HepG2 (cell line): ENCODE measurements around the gene MYBL2.

ENCODE experiments used
- AKAP8 ChIP-seq: sonication (generic); formaldehyde crosslinking; IDR thresholded peaks from 2 replicates; pipeline ENCODE4 v1.5.1; 2020; ENCODE audit warnings: mild to moderate bottlenecking, missing genetic modification reagents
- ELF4 ChIP-seq: sonication (generic); formaldehyde crosslinking; IDR thresholded peaks from 2 replicates; pipeline ENCODE4 v1.5.0; 2020; ENCODE audit warnings: missing genetic modification reagents, mild to moderate bottlenecking, moderate library complexity, borderline replicate concordance
- HNF1A ChIP-seq, 2 experiments: sonication (generic) in 1 of 2; formaldehyde crosslinking in 1 of 2; IDR thresholded peaks; 2 replicates each; pipeline versions ENCODE4 v1.4.0 to v1.6.1; 2016 to 2020; ENCODE audit warnings: borderline replicate concordance in 1 of 2, low read depth in 1 of 2, mild to moderate bottlenecking in 1 of 2, missing genetic modification reagents in 1 of 2
- ISX ChIP-seq: sonication (generic); formaldehyde crosslinking; conservative IDR thresholded peaks from 2 replicates; pipeline ENCODE4 v1.5.0; 2020; ENCODE audit warnings: missing genetic modification reagents
- MEIS2 ChIP-seq: sonication (generic); formaldehyde crosslinking; IDR thresholded peaks from 2 replicates; pipeline ENCODE4 v1.9.0; 2021; ENCODE audit warnings: mild to moderate bottlenecking, missing genetic modification reagents
- PHF8 ChIP-seq: sonication (generic); formaldehyde crosslinking; IDR thresholded peaks from 2 replicates; pipeline ENCODE4 v1.5.0; 2020; ENCODE audit warnings: missing genetic modification reagents
- RFX5 ChIP-seq: IDR thresholded peaks from 2 replicates; pipeline ENCODE4 v1.6.1; 2011; ENCODE audit warnings: low read depth, low read length, improper control_type of control experiment
- SIN3A ChIP-seq: IDR thresholded peaks from 2 replicates; pipeline ENCODE4 v1.6.1; 2011; ENCODE audit warnings: low read depth, mild to moderate bottlenecking, control low read depth, low read length, borderline replicate concordance
- USF2 ChIP-seq, 2 experiments: sonication (generic) in 1 of 2; formaldehyde crosslinking in 1 of 2; IDR thresholded peaks; 2 replicates each; pipeline versions ENCODE4 v1.5.1 to v1.6.1; 2011 to 2020; ENCODE audit warnings: borderline replicate concordance in 1 of 2, low read depth in 1 of 2, low read length in 1 of 2, mild to moderate bottlenecking in 1 of 2, missing genetic modification reagents in 1 of 2, moderate library complexity in 1 of 2
- YY1 ChIP-seq: IDR thresholded peaks from 2 replicates; pipeline ENCODE4 v1.6.1; 2011; ENCODE audit warnings: low read length, low read depth, moderate library complexity, mild to moderate bottlenecking; ENCODE audit not compliant: insufficient read depth, insufficient replicate concordance
- ZNF263 ChIP-seq: sonication (generic); formaldehyde crosslinking; IDR thresholded peaks from 2 replicates; pipeline ENCODE4 v1.4.0; 2020; ENCODE audit warnings: missing genetic modification reagents
- TF ChIP-seq, protein P1 (sequence below): sonication (generic); formaldehyde crosslinking; IDR thresholded peaks from 2 replicates; pipeline ENCODE4 v1.5.0; 2020; ENCODE audit warnings: mild to moderate bottlenecking, missing genetic modification reagents, moderate library complexity
- TF ChIP-seq, protein P2 (sequence below): IDR thresholded peaks from 2 replicates; pipeline ENCODE4 v1.6.1; 2012; ENCODE audit warnings: low read length, improper control_type of control experiment

DNA sequence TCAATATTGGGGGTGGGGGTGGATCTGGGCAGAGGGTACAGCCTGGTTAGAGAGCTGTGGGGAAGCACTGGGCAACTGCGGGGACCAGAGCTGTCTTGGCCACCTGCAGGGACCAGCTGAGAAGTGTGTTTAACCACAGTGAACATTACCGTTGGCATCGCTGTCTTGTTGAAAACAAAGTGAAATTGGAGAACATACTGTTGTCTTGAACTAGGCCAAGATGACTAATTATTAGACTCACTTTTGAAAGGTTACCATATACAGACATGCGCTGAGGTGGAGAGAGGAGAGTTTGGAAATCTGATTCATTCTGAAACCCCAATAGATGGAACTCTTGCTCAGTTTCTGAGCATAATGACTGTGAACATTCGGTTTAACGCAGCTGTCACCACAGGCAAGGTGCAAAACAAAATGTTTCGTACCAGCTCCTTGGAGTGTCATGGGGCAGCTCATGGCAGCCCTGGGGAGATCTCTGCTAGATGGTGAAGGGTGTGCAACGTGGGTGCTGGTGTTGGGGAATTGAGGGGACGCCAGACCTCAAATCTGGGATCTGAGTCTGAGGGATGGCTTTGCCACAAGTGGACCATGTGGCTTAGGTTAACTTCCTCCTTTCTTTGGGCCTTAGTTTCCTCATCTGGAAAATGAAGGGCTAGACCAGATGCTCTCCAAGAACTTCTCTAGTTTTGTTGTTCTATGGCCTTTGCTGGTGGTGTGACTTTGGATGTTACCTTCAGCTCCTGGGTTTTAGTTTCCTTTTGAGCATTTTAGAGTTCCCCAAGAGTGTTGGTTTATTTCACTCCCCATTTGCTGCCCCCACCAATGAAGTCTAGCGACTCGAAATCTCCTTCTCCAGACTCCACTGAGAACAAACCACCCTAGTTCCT, 84.5 kb downstream of the MYBL2 start:
- TF ChIP-seq, protein P1, sequence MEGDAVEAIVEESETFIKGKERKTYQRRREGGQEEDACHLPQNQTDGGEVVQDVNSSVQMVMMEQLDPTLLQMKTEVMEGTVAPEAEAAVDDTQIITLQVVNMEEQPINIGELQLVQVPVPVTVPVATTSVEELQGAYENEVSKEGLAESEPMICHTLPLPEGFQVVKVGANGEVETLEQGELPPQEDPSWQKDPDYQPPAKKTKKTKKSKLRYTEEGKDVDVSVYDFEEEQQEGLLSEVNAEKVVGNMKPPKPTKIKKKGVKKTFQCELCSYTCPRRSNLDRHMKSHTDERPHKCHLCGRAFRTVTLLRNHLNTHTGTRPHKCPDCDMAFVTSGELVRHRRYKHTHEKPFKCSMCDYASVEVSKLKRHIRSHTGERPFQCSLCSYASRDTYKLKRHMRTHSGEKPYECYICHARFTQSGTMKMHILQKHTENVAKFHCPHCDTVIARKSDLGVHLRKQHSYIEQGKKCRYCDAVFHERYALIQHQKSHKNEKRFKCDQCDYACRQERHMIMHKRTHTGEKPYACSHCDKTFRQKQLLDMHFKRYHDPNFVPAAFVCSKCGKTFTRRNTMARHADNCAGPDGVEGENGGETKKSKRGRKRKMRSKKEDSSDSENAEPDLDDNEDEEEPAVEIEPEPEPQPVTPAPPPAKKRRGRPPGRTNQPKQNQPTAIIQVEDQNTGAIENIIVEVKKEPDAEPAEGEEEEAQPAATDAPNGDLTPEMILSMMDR (CRISPR knock-in tag): no peak
- TF ChIP-seq HNF1A (IDR thresholded peaks at IDR 0.05; ENCODE audit: low read depth) (no peak), HNF1A (CRISPR knock-in tag; IDR thresholded peaks at IDR 0.05; ENCODE audit: borderline replicate concordance) (no peak), ELF4 (CRISPR knock-in tag) (no peak), YY1 (no peak), ISX (CRISPR knock-in tag) (no peak), SIN3A (no peak), AKAP8 (CRISPR knock-in tag) (no peak), MEIS2 (CRISPR knock-in tag) (no peak), ZNF263 (CRISPR knock-in tag) (no peak), PHF8 (CRISPR knock-in tag) (no peak), USF2 (IDR thresholded peaks at IDR 0.05; ENCODE audit: low read depth, low read length) (no peak), USF2 (CRISPR knock-in tag; IDR thresholded peaks at IDR 0.05; ENCODE audit: borderline replicate concordance) (no peak), RFX5 (no peak)
- TF ChIP-seq, protein P2, sequence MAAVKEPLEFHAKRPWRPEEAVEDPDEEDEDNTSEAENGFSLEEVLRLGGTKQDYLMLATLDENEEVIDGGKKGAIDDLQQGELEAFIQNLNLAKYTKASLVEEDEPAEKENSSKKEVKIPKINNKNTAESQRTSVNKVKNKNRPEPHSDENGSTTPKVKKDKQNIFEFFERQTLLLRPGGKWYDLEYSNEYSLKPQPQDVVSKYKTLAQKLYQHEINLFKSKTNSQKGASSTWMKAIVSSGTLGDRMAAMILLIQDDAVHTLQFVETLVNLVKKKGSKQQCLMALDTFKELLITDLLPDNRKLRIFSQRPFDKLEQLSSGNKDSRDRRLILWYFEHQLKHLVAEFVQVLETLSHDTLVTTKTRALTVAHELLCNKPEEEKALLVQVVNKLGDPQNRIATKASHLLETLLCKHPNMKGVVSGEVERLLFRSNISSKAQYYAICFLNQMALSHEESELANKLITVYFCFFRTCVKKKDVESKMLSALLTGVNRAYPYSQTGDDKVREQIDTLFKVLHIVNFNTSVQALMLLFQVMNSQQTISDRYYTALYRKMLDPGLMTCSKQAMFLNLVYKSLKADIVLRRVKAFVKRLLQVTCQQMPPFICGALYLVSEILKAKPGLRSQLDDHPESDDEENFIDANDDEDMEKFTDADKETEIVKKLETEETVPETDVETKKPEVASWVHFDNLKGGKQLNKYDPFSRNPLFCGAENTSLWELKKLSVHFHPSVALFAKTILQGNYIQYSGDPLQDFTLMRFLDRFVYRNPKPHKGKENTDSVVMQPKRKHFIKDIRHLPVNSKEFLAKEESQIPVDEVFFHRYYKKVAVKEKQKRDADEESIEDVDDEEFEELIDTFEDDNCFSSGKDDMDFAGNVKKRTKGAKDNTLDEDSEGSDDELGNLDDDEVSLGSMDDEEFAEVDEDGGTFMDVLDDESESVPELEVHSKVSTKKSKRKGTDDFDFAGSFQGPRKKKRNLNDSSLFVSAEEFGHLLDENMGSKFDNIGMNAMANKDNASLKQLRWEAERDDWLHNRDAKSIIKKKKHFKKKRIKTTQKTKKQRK: no peak
